MM.1S (cell line): ENCODE results near the gene TLR7.

Source experiments
- DNase-seq: peaks from one replicate; pipeline ENCODE4 v3.0.0-alpha.2; 2015
- H2AFZ ChIP-seq: fragments of 300-600 bp; sonication (generic); 2 replicates; pipeline ENCODE4 v1.6.0; 2016; ENCODE audit warnings: antibody characterized with exemption, low read length
- H3F3A ChIP-seq: fragments of 300-600 bp; sonication (generic); 2 replicates; pipeline ENCODE4 v1.6.1; 2016; ENCODE audit warnings: mild to moderate bottlenecking, antibody characterized with exemption, low read length, moderate library complexity, mixed read lengths; ENCODE audit not compliant: insufficient read depth
- H3K27ac ChIP-seq: fragments of 300-600 bp; sonication (generic); 2 replicates; pipeline ENCODE4 v1.5.1; 2016; ENCODE audit warnings: mild to moderate bottlenecking, low read length
- H3K27me3 ChIP-seq: fragments of 300-600 bp; sonication (generic); replicated peaks from 2 replicates; pipeline ENCODE4 v1.6.0; 2016; ENCODE audit warnings: low read length; ENCODE audit not compliant: insufficient read depth
- H3K36me3 ChIP-seq: fragments of 300-600 bp; sonication (generic); replicated peaks from 2 replicates; pipeline ENCODE4 v1.6.1; 2016; ENCODE audit warnings: mild to moderate bottlenecking, low read length, mixed read lengths; ENCODE audit not compliant: insufficient read depth
- H3K4me1 ChIP-seq: fragments of 300-600 bp; sonication (generic); 2 replicates; pipeline ENCODE4 v1.6.1; 2016; ENCODE audit warnings: low read length, mixed read lengths
- H3K4me2 ChIP-seq: fragments of 300-600 bp; sonication (generic); 2 replicates; pipeline ENCODE4 v1.6.0; 2016; ENCODE audit warnings: low read depth, low read length
- H3K4me3 ChIP-seq: fragments of 300-600 bp; sonication (generic); 2 replicates; pipeline ENCODE4 v1.5.1; 2016; ENCODE audit warnings: low read length, mixed read lengths
- H3K79me2 ChIP-seq: fragments of 300-600 bp; sonication (generic); 2 replicates; pipeline ENCODE4 v1.6.1; 2016; ENCODE audit warnings: mixed run types, low read length, mixed read lengths
- H3K9ac ChIP-seq: fragments of 300-600 bp; sonication (generic); 2 replicates; pipeline ENCODE4 v1.6.1; 2016; ENCODE audit warnings: low read length, mixed read lengths
- H3K9me2 ChIP-seq: fragments of 300-600 bp; sonication (generic); replicated peaks from 2 replicates; pipeline ENCODE4 v1.6.1; 2016; ENCODE audit warnings: mild to moderate bottlenecking, low read length, mixed read lengths; ENCODE audit not compliant: insufficient read depth
- H3K9me3 ChIP-seq: fragments of 300-600 bp; sonication (generic); replicated peaks from 2 replicates; pipeline ENCODE4 v1.6.1; 2016; ENCODE audit warnings: mild to moderate bottlenecking, low read length, mixed read lengths; ENCODE audit not compliant: insufficient read depth
- H4K20me1 ChIP-seq: fragments of 300-600 bp; sonication (generic); 2 replicates; pipeline ENCODE4 v1.6.1; 2016; ENCODE audit warnings: mild to moderate bottlenecking, low read length, moderate library complexity, mixed read lengths; ENCODE audit not compliant: insufficient read depth
- CTCF ChIP-seq: fragments of 300-600 bp; sonication (generic); IDR thresholded peaks from 2 replicates; pipeline ENCODE4 v1.5.1; 2016; ENCODE audit warnings: antibody characterized with exemption, low read length, mixed read lengths
- EZH2 ChIP-seq: fragments of 300-600 bp; sonication (generic); optimal IDR thresholded peaks from 2 replicates; pipeline ENCODE3; 2017; ENCODE audit warnings: low read depth, mild to moderate bottlenecking, antibody characterized with exemption, low read length, mixed read lengths
- EZH2phosphoT487 ChIP-seq: fragments of 300-600 bp; sonication (generic); IDR thresholded peaks from 2 replicates; pipeline ENCODE4 v1.6.1; 2018; ENCODE audit warnings: antibody characterized with exemption, low read length

The TLR7 gene

GRCh38 chrX:12878536-12878935 is 11.7 kb downstream of the TLR7 start:
- no peaks in the 10 kb centered on the region for H3K9me3 ChIP-seq
- H3K79me2 ChIP-seq = no peaks in the 10 kb centered on the region
- H3K36me3 ChIP-seq = no peaks in the 10 kb centered on the region
- no peak overlapping the region for H3K9ac ChIP-seq
- H2AFZ ChIP-seq = no peak overlapping the region
- no peak for DNase-seq
- H3F3A ChIP-seq = peaks cover 4% of the 10 kb centered on the region; the same call in 1 of the 2 replicates
- no peaks in the 10 kb centered on the region for H4K20me1 ChIP-seq
- TF ChIP-seq CTCF (no peak), EZH2phosphoT487 (no peak), EZH2 (no peak)
- H3K4me3 ChIP-seq = no peak overlapping the region
- no peaks in the 10 kb centered on the region for H3K27me3 ChIP-seq
- no peak overlapping the region for H3K27ac ChIP-seq
- H3K9me2 ChIP-seq = no peaks in the 10 kb centered on the region
- H3K4me1 ChIP-seq = peaks cover 19% of the 10 kb centered on the region
- H3K4me2 ChIP-seq = no peak overlapping the region

- TF ChIP-seq EZH2phosphoT487 (no peak), EZH2 (no peak), CTCF (no peak)
- H3K27me3 ChIP-seq = no peaks in the 10 kb centered on the region
- H3F3A ChIP-seq = peaks cover under 1% of the 10 kb centered on the region; the same call in 1 of the 2 replicates
- H2AFZ ChIP-seq = no peak overlapping the region
- DNase-seq = no peak
- H3K27ac ChIP-seq = no peak overlapping the region
- no peak overlapping the region for H3K4me2 ChIP-seq
- no peaks in the 10 kb centered on the region for H3K9me2 ChIP-seq
- no peaks in the 10 kb centered on the region for H4K20me1 ChIP-seq
- H3K9ac ChIP-seq = no peak overlapping the region
- H3K9me3 ChIP-seq = no peaks in the 10 kb centered on the region
- H3K4me1 ChIP-seq = peaks cover 16% of the 10 kb centered on the region
- H3K4me3 ChIP-seq = no peak overlapping the region
- no peaks in the 10 kb centered on the region for H3K79me2 ChIP-seq
- H3K36me3 ChIP-seq = no peaks in the 10 kb centered on the region
These were observed 15.0 kb downstream of the TLR7 start for GRCh38 chrX:12881914-12882313.

- no peaks in the 10 kb centered on the region for H3K79me2 ChIP-seq
- H3K9ac ChIP-seq = no peak overlapping the region
- peaks cover 27% of the 10 kb centered on the region for H3F3A ChIP-seq
- H3K4me2 ChIP-seq = no peak overlapping the region
- no peak overlapping the region for H3K27ac ChIP-seq
- H4K20me1 ChIP-seq = no peaks in the 10 kb centered on the region
- no peaks in the 10 kb centered on the region for H3K9me3 ChIP-seq
- H3K27me3 ChIP-seq = no peaks in the 10 kb centered on the region
- DNase-seq = no peak
- H2AFZ ChIP-seq = no peak overlapping the region
- no peak overlapping the region for H3K4me3 ChIP-seq
- TF ChIP-seq CTCF = no peak
- no peak for TF ChIP-seq EZH2phosphoT487
- no peak for TF ChIP-seq EZH2
- H3K36me3 ChIP-seq = no peaks in the 10 kb centered on the region
- no peaks in the 10 kb centered on the region for H3K9me2 ChIP-seq
- peaks cover 47% of the 10 kb centered on the region for H3K4me1 ChIP-seq
These were observed 18.6 kb downstream of the TLR7 start for GRCh38 chrX:12885508-12885907.
